DMS114 treated with DMSO at 0.1 percent for 48 hours (cell line): ENCODE data around the gene CNIH2.

ENCODE experiments used
- DNase-seq: peaks from one replicate; lab custom pipeline; 2025; ENCODE audit not compliant: unreplicated experiment; lab: John Stamatoyannopoulos, UW

Gene CNIH2

GRCh38 chr11:66327171-66328030, 49.4 kb downstream of the CNIH2 start:
- no peak for DNase-seq

DNA sequence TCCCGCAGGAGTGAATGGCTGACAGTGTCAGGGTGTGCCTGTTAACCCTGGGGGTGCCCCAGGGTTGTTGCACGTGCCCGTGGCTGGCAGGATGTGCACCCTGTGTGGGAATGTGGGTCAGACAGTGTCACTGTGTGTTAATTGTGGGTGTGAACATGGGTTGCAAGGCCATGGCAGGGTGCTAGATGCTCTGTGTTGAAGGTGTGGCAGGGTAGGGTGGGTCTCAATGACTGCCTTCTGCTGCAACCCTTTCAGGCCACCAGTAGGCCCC, 50.0 kb downstream of the CNIH2 start:
- no peak for DNase-seq

GRCh38 chr11:66328302-66329144, 50.5 kb downstream of the CNIH2 start:
- DNase-seq = peak; percentile 69

DNA sequence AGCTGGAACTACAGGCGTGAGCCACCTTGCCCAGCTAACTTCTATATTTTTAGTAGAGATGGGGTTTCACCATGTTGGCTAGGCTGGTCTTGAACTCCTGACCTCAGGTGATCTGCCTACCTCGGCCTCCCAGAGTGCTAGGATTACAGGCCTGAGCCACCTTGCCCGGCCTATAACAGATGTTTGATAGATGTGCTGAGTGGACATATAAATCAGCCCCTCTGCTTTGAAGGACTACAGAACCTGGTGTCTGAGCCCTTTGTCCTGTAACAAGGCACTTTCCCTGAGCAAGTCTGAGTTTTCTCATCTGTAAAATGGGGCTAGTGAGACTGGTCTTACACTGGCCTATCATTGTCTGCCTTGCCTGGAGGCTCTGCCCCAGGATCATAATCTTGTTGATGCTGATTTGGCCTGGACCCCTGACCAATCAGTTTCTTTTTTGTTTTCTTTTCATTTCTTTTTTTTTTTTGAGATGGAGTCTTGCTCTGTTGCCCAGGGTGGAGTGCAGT, 51.2 kb downstream of the CNIH2 start:
- no peak for DNase-seq

DNA sequence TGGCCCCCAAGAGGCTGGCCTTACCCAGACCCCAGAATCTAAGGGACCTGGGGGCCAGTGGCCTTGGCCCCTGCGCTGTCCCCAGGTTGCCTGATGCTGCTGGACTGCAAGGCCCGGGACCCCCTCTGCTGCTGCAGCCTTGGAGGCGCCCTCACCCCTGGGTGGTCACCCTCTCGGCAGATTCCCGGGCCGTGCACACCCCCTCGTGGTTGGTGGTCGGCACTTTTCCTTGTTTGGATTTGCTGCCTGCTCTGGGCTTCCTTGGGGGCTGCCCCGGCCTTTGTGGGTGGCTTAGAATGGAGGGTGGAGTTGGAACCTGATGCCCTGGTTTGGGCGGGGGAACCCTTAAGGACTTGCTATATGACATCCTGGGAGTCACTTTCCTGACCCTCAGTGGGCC, 53.0 kb downstream of the CNIH2 start:
- no peak for DNase-seq

GRCh38 chr11:66331542-66332370, 53.8 kb downstream of the CNIH2 start:
- no peak for DNase-seq

GRCh38 chr11:66332371-66333219, 54.6 kb downstream of the CNIH2 start:
- no peak for DNase-seq

- no peak for DNase-seq
These were observed 55.4 kb downstream of the CNIH2 start for GRCh38 chr11:66333220-66333877.
